BLaER1 (cell line): ENCODE results near the gene ENC1.

ENCODE experiments used
- H3K27ac ChIP-seq: shearing (Covaris generic); formaldehyde crosslinking; 2 replicates; pipeline ENCODE4 v1.8.1; 2022
- H3K27me3 ChIP-seq: shearing (Covaris generic); formaldehyde crosslinking; 2 replicates; pipeline ENCODE4 v1.8.1; 2022
- H3K36me3 ChIP-seq: shearing (Covaris generic); formaldehyde crosslinking; 2 replicates; pipeline ENCODE4 v1.8.1; 2022
- H3K4me1 ChIP-seq: shearing (Covaris generic); formaldehyde crosslinking; 2 replicates; pipeline ENCODE4 v1.8.1; 2022
- H3K4me2 ChIP-seq: shearing (Covaris generic); formaldehyde crosslinking; 2 replicates; pipeline ENCODE4 v1.8.1; 2022
- H3K4me3 ChIP-seq: shearing (Covaris generic); formaldehyde crosslinking; 2 replicates; pipeline ENCODE4 v1.8.1; 2022
- H3K9ac ChIP-seq: shearing (Covaris generic); formaldehyde crosslinking; 2 replicates; pipeline ENCODE4 v1.8.1; 2022
- H3K9me3 ChIP-seq: shearing (Covaris generic); formaldehyde crosslinking; 2 replicates; pipeline ENCODE4 v1.8.1; 2022
- H4K20me1 ChIP-seq: shearing (Covaris generic); formaldehyde crosslinking; 2 replicates; pipeline ENCODE4 v1.8.1; 2022
- Cebpa-rat ChIP-seq: shearing (Covaris generic); IDR thresholded peaks from 2 replicates; pipeline ENCODE4 v1.8.1; 2022

The ENC1 gene

DNA sequence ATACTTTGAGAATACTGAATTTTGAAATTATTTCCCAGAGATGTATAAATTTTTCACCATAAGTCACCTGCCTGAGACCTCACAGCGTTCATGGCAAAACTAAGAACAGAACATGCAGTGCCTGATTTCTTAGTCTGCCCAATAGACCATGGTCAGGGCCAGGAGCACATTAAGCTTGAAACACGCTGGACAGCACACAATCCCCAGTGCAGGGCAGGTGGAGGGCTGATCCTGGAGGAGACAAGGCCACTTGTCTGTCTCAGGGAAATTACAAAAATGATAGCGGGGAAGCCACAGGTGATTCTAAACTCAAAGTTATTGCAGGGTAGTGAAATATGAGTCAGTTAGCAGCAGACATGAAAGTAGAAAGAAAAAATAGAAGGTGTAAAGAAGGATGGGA, 18.6 kb upstream of the ENC1 start:
- H3K27me3 ChIP-seq, result no peaks in the 10 kb centered on the region
- no peaks in the 10 kb centered on the region for H3K4me1 ChIP-seq
- no peak overlapping the region for H3K4me3 ChIP-seq
- H3K9me3 ChIP-seq, result no peaks in the 10 kb centered on the region
- H3K9ac ChIP-seq, result no peak overlapping the region
- H4K20me1 ChIP-seq, result no peaks in the 10 kb centered on the region
- no peak overlapping the region for H3K27ac ChIP-seq
- no peaks in the 10 kb centered on the region for H3K36me3 ChIP-seq
- no peak for TF ChIP-seq Cebpa-rat
- no peak overlapping the region for H3K4me2 ChIP-seq

DNA sequence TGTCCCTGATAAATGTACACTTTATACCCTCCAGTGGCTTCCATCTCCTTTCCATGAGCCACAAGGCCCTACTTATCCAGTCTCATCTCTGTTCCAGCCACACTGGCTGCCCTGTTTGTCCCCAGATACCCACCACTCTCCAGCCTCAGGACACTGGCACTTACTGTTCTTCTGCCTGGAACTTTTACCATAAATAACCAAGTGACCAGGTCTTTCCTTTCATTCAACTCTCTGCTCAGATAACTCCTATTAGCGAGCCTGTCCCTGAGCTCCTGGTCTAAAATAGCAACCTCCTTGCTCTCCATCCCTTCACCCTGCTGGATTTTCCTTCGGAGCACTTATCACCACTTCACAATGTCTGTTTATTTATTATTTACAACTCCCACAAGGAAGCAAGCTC, 16.6 kb upstream of the ENC1 start:
- Histone ChIP-seq H3K4me2 (no peak overlapping the region), H3K27me3 (no peaks in the 10 kb centered on the region), H3K9ac (no peak overlapping the region), H4K20me1 (no peaks in the 10 kb centered on the region), H3K27ac (no peak overlapping the region), H3K4me1 (no peaks in the 10 kb centered on the region), H3K4me3 (no peak overlapping the region), H3K36me3 (no peaks in the 10 kb centered on the region), H3K9me3 (no peaks in the 10 kb centered on the region)
- TF ChIP-seq Cebpa-rat, result no peak

DNA sequence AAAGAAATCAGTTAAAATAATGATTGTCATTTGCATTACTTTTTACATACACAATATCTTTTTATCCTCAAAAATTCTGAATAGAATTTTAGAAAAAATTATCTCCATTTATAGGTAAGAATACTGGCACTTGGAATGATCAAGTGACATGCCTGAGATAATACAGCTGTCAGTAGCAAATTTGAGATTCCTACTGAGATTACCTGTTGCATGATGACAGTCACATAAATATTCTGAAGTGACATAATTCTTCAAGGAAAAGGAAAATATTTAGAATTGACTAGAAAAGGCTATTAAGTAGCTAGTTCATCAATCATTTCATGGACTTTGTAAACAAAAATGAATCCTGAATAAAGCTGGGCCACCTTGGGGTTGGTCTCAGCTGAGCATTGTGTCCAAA, 15.2 kb upstream of the ENC1 start:
- no peaks in the 10 kb centered on the region for H4K20me1 ChIP-seq
- no peaks in the 10 kb centered on the region for H3K36me3 ChIP-seq
- H3K4me3 ChIP-seq, result no peak overlapping the region
- H3K27me3 ChIP-seq, result no peaks in the 10 kb centered on the region
- H3K4me2 ChIP-seq, result no peak overlapping the region
- H3K9me3 ChIP-seq, result no peaks in the 10 kb centered on the region
- no peak for TF ChIP-seq Cebpa-rat
- H3K4me1 ChIP-seq, result no peaks in the 10 kb centered on the region
- H3K9ac ChIP-seq, result no peak overlapping the region
- no peak overlapping the region for H3K27ac ChIP-seq

- TF ChIP-seq Cebpa-rat, result no peak
- H3K4me1 ChIP-seq, result no peaks in the 10 kb centered on the region
- no peaks in the 10 kb centered on the region for H3K9me3 ChIP-seq
- no peak overlapping the region for H3K27ac ChIP-seq
- H3K9ac ChIP-seq, result no peak overlapping the region
- no peaks in the 10 kb centered on the region for H4K20me1 ChIP-seq
- H3K4me3 ChIP-seq, result no peak overlapping the region
- H3K27me3 ChIP-seq, result no peaks in the 10 kb centered on the region
- H3K36me3 ChIP-seq, result no peaks in the 10 kb centered on the region
- H3K4me2 ChIP-seq, result no peak overlapping the region
Observed at GRCh38 chr5:74655206-74655605, 14.7 kb upstream of the ENC1 start.

DNA sequence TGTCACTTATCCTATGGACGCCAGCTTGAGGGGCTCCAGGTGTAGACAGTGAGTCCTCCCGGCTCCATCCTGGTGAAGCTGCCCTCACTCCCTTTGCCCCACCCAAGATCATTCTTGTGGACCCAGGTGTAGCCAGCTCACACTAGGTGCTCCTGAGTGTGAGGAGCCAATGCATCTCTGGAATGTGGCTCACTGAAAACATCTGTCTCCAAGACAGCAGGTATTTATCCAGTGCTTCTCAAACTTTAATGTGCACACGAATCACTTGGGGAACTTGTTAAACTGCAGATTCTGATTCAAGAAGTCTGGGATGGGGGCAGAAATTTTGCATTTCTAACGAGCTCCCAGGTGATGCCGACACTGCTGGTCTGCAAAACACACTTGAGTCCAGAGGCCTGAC, 13.5 kb upstream of the ENC1 start:
- Histone ChIP-seq H3K9ac (no peak overlapping the region), H3K4me2 (no peak overlapping the region), H4K20me1 (no peaks in the 10 kb centered on the region), H3K27me3 (no peaks in the 10 kb centered on the region), H3K4me3 (no peak overlapping the region), H3K9me3 (no peaks in the 10 kb centered on the region), H3K4me1 (no peaks in the 10 kb centered on the region), H3K27ac (no peak overlapping the region), H3K36me3 (no peaks in the 10 kb centered on the region)
- no peak for TF ChIP-seq Cebpa-rat

DNA sequence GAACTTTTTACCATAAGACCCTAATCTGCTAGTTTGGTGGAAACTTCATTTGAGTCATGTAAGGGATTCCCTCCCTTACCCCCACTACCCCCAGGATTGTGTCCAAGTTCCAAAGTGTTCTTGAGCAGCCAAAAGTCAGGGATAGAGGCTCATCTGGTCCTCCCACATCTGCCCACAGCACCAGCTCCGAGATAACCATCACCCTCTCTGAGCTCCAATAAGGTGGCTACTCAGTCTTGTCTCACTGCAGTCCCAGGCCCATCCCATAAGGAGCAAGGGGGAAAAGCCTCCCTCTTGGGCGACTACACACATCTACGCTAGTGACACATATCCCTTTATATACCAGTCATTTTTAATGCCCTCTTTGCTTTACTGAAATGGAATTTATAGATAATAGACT, 12.0 kb upstream of the ENC1 start:
- H3K4me2 ChIP-seq, result no peak overlapping the region
- H3K9ac ChIP-seq, result no peak overlapping the region
- no peak for TF ChIP-seq Cebpa-rat
- no peaks in the 10 kb centered on the region for H3K36me3 ChIP-seq
- H3K4me3 ChIP-seq, result no peak overlapping the region
- H3K4me1 ChIP-seq, result no peaks in the 10 kb centered on the region
- no peak overlapping the region for H3K27ac ChIP-seq
- no peaks in the 10 kb centered on the region for H3K27me3 ChIP-seq
- H4K20me1 ChIP-seq, result no peaks in the 10 kb centered on the region
- no peaks in the 10 kb centered on the region for H3K9me3 ChIP-seq

DNA sequence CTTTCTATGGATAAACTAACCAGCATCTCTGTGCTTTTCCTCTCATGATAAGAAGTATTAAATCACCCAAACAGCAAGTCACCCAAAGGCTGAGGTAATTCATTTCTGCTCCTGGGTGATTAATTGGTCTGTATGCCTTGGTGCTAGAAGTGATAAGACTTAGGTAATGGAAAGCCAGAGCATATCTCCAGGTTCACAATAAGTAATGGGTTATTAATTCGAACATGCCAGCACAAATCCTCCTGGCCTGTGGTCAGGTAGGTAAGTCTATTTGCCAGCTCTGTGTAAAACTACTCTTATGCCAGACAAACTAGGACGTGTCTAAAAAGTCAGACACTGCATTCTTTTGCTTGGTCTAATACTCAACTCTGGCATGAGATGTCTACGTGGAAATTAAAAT, 11.2 kb upstream of the ENC1 start:
- Histone ChIP-seq H3K4me3 (no peak overlapping the region), H3K27me3 (no peaks in the 10 kb centered on the region), H4K20me1 (no peaks in the 10 kb centered on the region), H3K27ac (no peak overlapping the region), H3K9me3 (no peaks in the 10 kb centered on the region), H3K4me2 (no peak overlapping the region), H3K4me1 (no peaks in the 10 kb centered on the region), H3K9ac (no peak overlapping the region), H3K36me3 (no peaks in the 10 kb centered on the region)
- TF ChIP-seq Cebpa-rat, result no peak

- Histone ChIP-seq H3K4me1 (no peaks in the 10 kb centered on the region), H3K27ac (no peak overlapping the region), H3K4me3 (no peak overlapping the region), H3K9me3 (no peaks in the 10 kb centered on the region), H3K4me2 (no peak overlapping the region), H4K20me1 (no peaks in the 10 kb centered on the region), H3K9ac (no peak overlapping the region), H3K36me3 (no peaks in the 10 kb centered on the region), H3K27me3 (no peaks in the 10 kb centered on the region)
- no peak for TF ChIP-seq Cebpa-rat
Observed at GRCh38 chr5:74649421-74649973, 9.0 kb upstream of the ENC1 start.

DNA sequence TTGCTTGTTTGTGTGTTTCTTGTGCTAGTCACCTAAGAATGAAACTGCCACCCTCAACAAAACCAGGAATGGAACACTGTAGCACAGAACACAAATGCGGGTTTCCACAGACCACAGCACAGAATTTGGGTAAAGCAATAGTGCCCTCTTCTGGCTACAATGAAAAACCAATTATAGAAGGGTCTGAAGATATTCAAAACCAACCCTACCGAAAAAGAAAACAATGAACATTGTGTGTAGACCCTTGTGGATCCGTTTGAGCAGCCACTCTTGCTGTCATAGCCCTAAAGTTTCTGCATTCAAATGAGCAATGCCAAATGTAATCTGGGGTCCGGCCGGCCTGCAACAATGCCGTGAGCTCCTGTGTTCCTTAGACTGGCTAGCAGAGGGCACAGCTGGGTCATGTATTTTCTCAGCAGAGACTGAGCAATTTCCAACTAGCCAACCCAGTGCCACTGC, 8.3 kb upstream of the ENC1 start:
- no peak for TF ChIP-seq Cebpa-rat
- no peaks in the 10 kb centered on the region for H3K36me3 ChIP-seq
- no peaks in the 10 kb centered on the region for H3K27me3 ChIP-seq
- no peak overlapping the region for H3K4me2 ChIP-seq
- H3K9me3 ChIP-seq, result no peaks in the 10 kb centered on the region
- H4K20me1 ChIP-seq, result no peaks in the 10 kb centered on the region
- no peak overlapping the region for H3K4me3 ChIP-seq
- H3K27ac ChIP-seq, result no peak overlapping the region
- H3K9ac ChIP-seq, result no peak overlapping the region
- no peaks in the 10 kb centered on the region for H3K4me1 ChIP-seq

GRCh38 chr5:74647096-74647495, 6.6 kb upstream of the ENC1 start:
- Histone ChIP-seq H3K27ac (no peak overlapping the region), H3K9ac (no peak overlapping the region), H3K4me3 (no peak overlapping the region), H3K4me1 (no peaks in the 10 kb centered on the region; the same call in 1 of the 2 replicates), H3K36me3 (no peaks in the 10 kb centered on the region), H3K4me2 (no peak overlapping the region), H3K27me3 (no peaks in the 10 kb centered on the region), H3K9me3 (no peaks in the 10 kb centered on the region), H4K20me1 (no peaks in the 10 kb centered on the region)
- no peak for TF ChIP-seq Cebpa-rat

DNA sequence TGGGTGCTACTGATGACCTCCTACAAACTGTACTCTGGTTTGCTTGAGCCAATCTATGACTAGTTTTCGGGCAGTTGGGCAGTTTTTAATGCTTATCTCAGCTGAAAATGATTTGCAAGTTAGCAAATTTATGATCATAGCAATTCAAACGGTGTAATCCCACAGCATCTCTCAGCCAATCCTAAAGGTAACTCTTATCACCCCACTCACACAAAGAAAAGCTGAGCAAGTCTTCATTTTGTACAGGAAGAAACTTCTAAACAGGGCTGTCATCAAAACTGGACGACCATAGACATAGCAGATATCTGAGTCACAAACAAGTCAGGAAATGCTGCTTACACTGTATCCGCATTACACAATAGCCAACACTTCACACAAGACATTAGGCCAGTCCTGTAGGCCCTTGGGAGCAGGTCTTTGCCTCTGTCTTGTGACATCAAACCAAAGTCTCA, 2.6 kb upstream of the ENC1 start:
- Histone ChIP-seq H4K20me1 (peaks cover 11% of the 10 kb centered on the region), H3K27me3 (no peaks in the 10 kb centered on the region), H3K4me1 (peaks cover 15% of the 10 kb centered on the region), H3K9ac (no peak overlapping the region), H3K36me3 (no peaks in the 10 kb centered on the region), H3K4me3 (no peak overlapping the region), H3K4me2 (no peak overlapping the region), H3K9me3 (no peaks in the 10 kb centered on the region), H3K27ac (no peak overlapping the region)
- no peak for TF ChIP-seq Cebpa-rat
